Measurements from ENCODE around the gene NPR3. TPM values are rescaled to one million over a fixed set of nuclear protein-coding genes. Genes with fewer than 3 reads are reported as not detected.

The NPR3 gene
- total RNA-seq, 1 experiment from 2014 or later = 0.11 TPM

DNA sequence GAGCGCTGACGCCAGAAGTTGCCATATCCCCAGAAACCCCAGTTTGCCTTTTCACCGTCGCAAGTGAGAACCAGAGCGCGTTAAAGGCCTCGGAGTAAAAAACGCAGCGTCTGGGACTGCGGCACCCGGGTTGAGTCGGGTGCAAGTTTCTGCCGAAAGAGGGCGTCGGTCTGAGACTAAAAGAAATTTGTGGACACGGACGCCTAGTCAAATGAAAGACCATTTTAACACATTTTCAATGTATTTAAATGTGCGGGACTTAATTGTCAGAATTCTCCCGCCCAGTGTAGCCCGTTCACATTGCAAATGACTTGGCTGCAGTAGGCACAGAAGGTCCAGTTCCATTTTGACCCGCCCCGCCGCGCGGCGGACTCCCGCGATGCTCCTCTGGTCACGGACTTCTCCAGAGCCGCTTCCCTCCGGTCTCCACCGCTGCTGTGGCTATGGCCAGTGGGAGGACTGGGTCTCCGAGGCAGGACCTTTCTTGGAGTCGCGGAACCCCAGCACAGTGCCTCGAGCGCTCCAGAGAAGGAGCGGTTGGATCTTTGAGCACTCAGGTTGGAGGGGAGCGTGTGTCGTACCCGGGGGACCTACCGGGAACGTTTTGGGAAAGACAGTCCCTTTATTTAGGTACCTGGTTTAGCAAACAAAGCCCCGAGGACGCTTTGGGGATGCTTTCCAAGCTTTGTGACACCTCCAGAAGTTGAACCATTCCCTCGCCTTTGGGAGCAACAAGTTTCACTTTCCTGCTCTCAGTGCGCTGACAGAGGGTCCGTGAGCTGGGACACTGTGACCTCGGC is 1.2 kb upstream of the NPR3 start:
- CTCF ChIA-PET = interaction anchor here (0.6 kb wide), 1 partner anchor 44 kb away, joined by 3 read pairs; no protein-coding TSS in a partner anchor
- H3K27me3 Mint-ChIP-seq (ENCODE audit: insufficient read depth, unreplicated experiment) = peaks cover 6% of the 10 kb centered on the region
- no peaks in the 10 kb centered on the region for H3K36me3 ChIP-seq (ENCODE audit: control insufficient read depth, insufficient read depth, low read length)
- no peaks in the 10 kb centered on the region for H3K4me1 Mint-ChIP-seq (ENCODE audit: low read depth, unreplicated experiment)
- POLR2A ChIA-PET = no interaction called here
- H3K4me3 ChIP-seq (ENCODE audit: low read depth, low read length) = peak overlapping the region; percentile 36
- BruUV-seq (replicated peaks) = no TSS peak
- H3K27ac Mint-ChIP-seq (ENCODE audit: unreplicated experiment) = no peak overlapping the region
- H3K9me3 ChIP-seq = no peaks in the 10 kb centered on the region
- H3K9me3 Mint-ChIP-seq (ENCODE audit: unreplicated experiment) = no peaks in the 10 kb centered on the region
- H3K4me1 ChIP-seq = no peaks in the 10 kb centered on the region
- no peaks in the 10 kb centered on the region for H3K27me3 ChIP-seq (replicated peaks; ENCODE audit: control insufficient read depth, insufficient read depth, low read length)
- peak; percentile 65 to 78 for DNase-seq
- H3K36me3 Mint-ChIP-seq (ENCODE audit: insufficient read depth, unreplicated experiment) = peaks cover 6% of the 10 kb centered on the region
- H3K4me3 Mint-ChIP-seq (ENCODE audit: unreplicated experiment) = peak overlapping the region; percentile 76
- TF ChIP-seq, protein P1, sequence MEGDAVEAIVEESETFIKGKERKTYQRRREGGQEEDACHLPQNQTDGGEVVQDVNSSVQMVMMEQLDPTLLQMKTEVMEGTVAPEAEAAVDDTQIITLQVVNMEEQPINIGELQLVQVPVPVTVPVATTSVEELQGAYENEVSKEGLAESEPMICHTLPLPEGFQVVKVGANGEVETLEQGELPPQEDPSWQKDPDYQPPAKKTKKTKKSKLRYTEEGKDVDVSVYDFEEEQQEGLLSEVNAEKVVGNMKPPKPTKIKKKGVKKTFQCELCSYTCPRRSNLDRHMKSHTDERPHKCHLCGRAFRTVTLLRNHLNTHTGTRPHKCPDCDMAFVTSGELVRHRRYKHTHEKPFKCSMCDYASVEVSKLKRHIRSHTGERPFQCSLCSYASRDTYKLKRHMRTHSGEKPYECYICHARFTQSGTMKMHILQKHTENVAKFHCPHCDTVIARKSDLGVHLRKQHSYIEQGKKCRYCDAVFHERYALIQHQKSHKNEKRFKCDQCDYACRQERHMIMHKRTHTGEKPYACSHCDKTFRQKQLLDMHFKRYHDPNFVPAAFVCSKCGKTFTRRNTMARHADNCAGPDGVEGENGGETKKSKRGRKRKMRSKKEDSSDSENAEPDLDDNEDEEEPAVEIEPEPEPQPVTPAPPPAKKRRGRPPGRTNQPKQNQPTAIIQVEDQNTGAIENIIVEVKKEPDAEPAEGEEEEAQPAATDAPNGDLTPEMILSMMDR (IDR thresholded peaks at IDR 0.05; ENCODE audit: insufficient read depth in 1 of 2, low read depth in 1 of 2, low read length in 1 of 2, severe bottlenecking in 1 of 2, unreplicated experiment in 1 of 2) = peak; percentile 73 to 78
- intact Hi-C loops (cut with micrococcal nuclease; ENCODE audit: unreplicated experiment) = loop anchor here (1.0 kb wide), 3 partner anchors 471 to 713 kb away; no protein-coding TSS in a partner anchor

GRCh38 chr5:32711362-32711680 is 200 bp downstream of the NPR3 start:
- H3K4me3 Mint-ChIP-seq (ENCODE audit: unreplicated experiment) = no peak overlapping the region
- no peaks in the 10 kb centered on the region for H3K27me3 ChIP-seq (replicated peaks; ENCODE audit: control insufficient read depth, insufficient read depth, low read length)
- no peaks in the 10 kb centered on the region for H3K9me3 ChIP-seq
- no peak overlapping the region for H3K4me3 ChIP-seq (ENCODE audit: low read depth, low read length)
- TF ChIP-seq, protein P1 (IDR thresholded peaks at IDR 0.05; ENCODE audit: insufficient read depth in 1 of 2, low read depth in 1 of 2, low read length in 1 of 2, severe bottlenecking in 1 of 2, unreplicated experiment in 1 of 2) = no peak
- ChIA-PET CTCF (no interaction called here), POLR2A (no interaction called here)
- no peaks in the 10 kb centered on the region for H3K9me3 Mint-ChIP-seq (ENCODE audit: unreplicated experiment)
- H3K36me3 ChIP-seq (ENCODE audit: control insufficient read depth, insufficient read depth, low read length) = no peaks in the 10 kb centered on the region
- no peaks in the 10 kb centered on the region for H3K4me1 Mint-ChIP-seq (ENCODE audit: low read depth, unreplicated experiment)
- no peak overlapping the region for H3K27ac Mint-ChIP-seq (ENCODE audit: unreplicated experiment)
- no peaks in the 10 kb centered on the region for H3K4me1 ChIP-seq
- intact Hi-C loops (cut with micrococcal nuclease; ENCODE audit: unreplicated experiment) = no loop called here
- peaks cover 6% of the 10 kb centered on the region for H3K36me3 Mint-ChIP-seq (ENCODE audit: insufficient read depth, unreplicated experiment)
- DNase-seq = no peak
- BruUV-seq (replicated peaks) = no TSS peak
- H3K27me3 Mint-ChIP-seq (ENCODE audit: insufficient read depth, unreplicated experiment) = peaks cover 3% of the 10 kb centered on the region

GRCh38 chr5:32711681-32712480 is 760 bp downstream of the NPR3 start:
- ChIA-PET POLR2A (no interaction called here), CTCF (no interaction called here)
- Histone ChIP-seq H3K9me3 (no peaks in the 10 kb centered on the region), H3K4me1 (no peaks in the 10 kb centered on the region), H3K4me3 (ENCODE audit: low read depth, low read length) (no peak overlapping the region), H3K27me3 (replicated peaks; ENCODE audit: control insufficient read depth, insufficient read depth, low read length) (no peaks in the 10 kb centered on the region), H3K36me3 (ENCODE audit: control insufficient read depth, insufficient read depth, low read length) (no peaks in the 10 kb centered on the region)
- BruUV-seq (replicated peaks) = no TSS peak
- DNase-seq = no peak
- intact Hi-C loops (cut with micrococcal nuclease; ENCODE audit: unreplicated experiment) = no loop called here
- H3K36me3 Mint-ChIP-seq (ENCODE audit: insufficient read depth, unreplicated experiment) = peaks cover 6% of the 10 kb centered on the region
- H3K27me3 Mint-ChIP-seq (ENCODE audit: insufficient read depth, unreplicated experiment) = peaks cover 3% of the 10 kb centered on the region
- no peak overlapping the region for H3K27ac Mint-ChIP-seq (ENCODE audit: unreplicated experiment)
- TF ChIP-seq, protein P1 (IDR thresholded peaks at IDR 0.05; ENCODE audit: insufficient read depth in 1 of 2, low read depth in 1 of 2, low read length in 1 of 2, severe bottlenecking in 1 of 2, unreplicated experiment in 1 of 2) = no peak
- H3K9me3 Mint-ChIP-seq (ENCODE audit: unreplicated experiment) = no peaks in the 10 kb centered on the region
- no peaks in the 10 kb centered on the region for H3K4me1 Mint-ChIP-seq (ENCODE audit: low read depth, unreplicated experiment)
- H3K4me3 Mint-ChIP-seq (ENCODE audit: unreplicated experiment) = no peak overlapping the region

Data from Caco-2 (cell line).